GF-D8 (cell line): ENCODE measurements around the gene RAI1.
"Not testable (repeated sequence)": the region's sequence is repeated elsewhere in the genome, so short reads cannot be mapped to it uniquely, and the experiment has no call there.

Experiments
- DNase-seq: peaks from one replicate; lab custom pipeline; 2025; lab: John Stamatoyannopoulos, UW

RAI1 gene

GRCh38 chr17:17665255-17665654, 16.0 kb upstream of the RAI1 start:
- no peak for DNase-seq

- no peak for DNase-seq
Observed at GRCh38 chr17:17666111-17666714, 15.0 kb upstream of the RAI1 start.

GRCh38 chr17:17667231-17667630, 14.0 kb upstream of the RAI1 start:
- DNase-seq: no peak

- DNase-seq: no peak
Observed at GRCh38 chr17:17667947-17668346, 13.3 kb upstream of the RAI1 start.

GRCh38 chr17:17668358-17668757, 12.9 kb upstream of the RAI1 start:
- DNase-seq: no peak

GRCh38 chr17:17668775-17669579, 12.3 kb upstream of the RAI1 start:
- no peak for DNase-seq

- DNase-seq: no peak
Observed at GRCh38 chr17:17669580-17670235, 11.6 kb upstream of the RAI1 start.

GRCh38 chr17:17670701-17671305, 10.5 kb upstream of the RAI1 start:
- no peak for DNase-seq

GRCh38 chr17:17671369-17672129, 9.7 kb upstream of the RAI1 start:
- no peak for DNase-seq

GRCh38 chr17:17672453-17673368, 8.5 kb upstream of the RAI1 start:
- peak; percentile 58 for DNase-seq

- DNase-seq: no peak
Observed at GRCh38 chr17:17675416-17675815, 5.8 kb upstream of the RAI1 start.

- no peak for DNase-seq
Observed at GRCh38 chr17:17675925-17676534, 5.2 kb upstream of the RAI1 start.

- no peak for DNase-seq
Observed at GRCh38 chr17:17676752-17677151, 4.5 kb upstream of the RAI1 start.

- DNase-seq: no peak
Observed at GRCh38 chr17:17677299-17678040, 3.8 kb upstream of the RAI1 start.

- DNase-seq: not testable (repeated sequence)
Observed at GRCh38 chr17:17678063-17678699, 3.1 kb upstream of the RAI1 start.

- no peak for DNase-seq
Observed at GRCh38 chr17:17679243-17679642, 2.0 kb upstream of the RAI1 start.

GRCh38 chr17:17679748-17680147, 1.5 kb upstream of the RAI1 start:
- DNase-seq: no peak

- no peak for DNase-seq
Observed at GRCh38 chr17:17680477-17681186, 626 bp upstream of the RAI1 start.
